Muscle of back (tissue), 11 donors: Measurements from ENCODE around the gene BTN3A1. TPM values are rescaled to one million over a fixed set of nuclear protein-coding genes. Genes with fewer than 3 reads are reported as not detected.
"Not testable (repeated sequence)": the region's sequence is repeated elsewhere in the genome, so short reads cannot be mapped to it uniquely, and the experiment has no call there.

Experiments
- DNase-seq, 3 donors: peaks; one replicate each; pipeline versions ENCODE4 v3.0.0 to v3.0.0-alpha.2; 2013
- polyA plus RNA-seq, 10 donors: library from polyadenylated mRNA; unstranded; fragments of 120-200 nt; gene quantifications; one replicate each; pipeline ENCODE4 v1.2.1, GENCODE V29; 2013; ENCODE audit not compliant: insufficient read length in 10 of 10

The BTN3A1 gene
- polyA plus RNA-seq, 10 donors = 18.2 to 37.0 (median 22.1) TPM

DNA sequence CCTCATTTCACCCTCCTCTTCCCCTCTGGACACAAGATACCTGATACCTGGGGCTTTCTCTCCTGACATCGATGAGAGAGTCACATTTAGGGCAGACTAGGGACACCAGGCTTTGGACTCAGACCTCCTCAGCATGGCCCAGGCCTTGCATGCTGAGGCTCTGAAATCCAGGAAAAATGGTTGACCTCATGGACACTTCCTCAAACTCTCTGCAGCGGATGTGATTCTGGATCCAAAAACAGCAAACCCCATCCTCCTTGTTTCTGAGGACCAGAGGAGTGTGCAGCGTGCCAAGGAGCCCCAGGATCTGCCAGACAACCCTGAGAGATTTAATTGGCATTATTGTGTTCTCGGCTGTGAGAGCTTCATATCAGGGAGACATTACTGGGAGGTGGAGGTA, 10.9 kb downstream of the BTN3A1 start:
- no peak for DNase-seq

DNA sequence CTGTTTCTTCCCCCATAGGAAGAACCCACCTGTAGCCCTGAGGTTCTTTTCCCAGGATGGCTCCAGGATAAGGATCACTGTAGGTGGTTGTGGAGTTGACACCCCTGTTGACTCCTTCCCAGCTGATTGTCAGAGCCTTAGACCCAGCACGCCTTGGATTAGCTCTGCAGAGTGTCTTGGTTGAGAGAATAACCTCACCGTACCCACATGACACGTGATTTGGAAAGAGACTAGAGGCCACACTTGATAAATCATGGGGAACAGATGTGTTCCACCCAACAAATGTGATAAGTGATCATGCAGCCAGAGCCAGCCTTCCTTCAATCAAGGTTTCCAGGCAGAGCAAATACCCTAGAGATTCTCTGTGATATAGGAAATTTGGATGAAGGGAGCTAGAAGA, 12.2 kb downstream of the BTN3A1 start:
- DNase-seq = no peak

DNA sequence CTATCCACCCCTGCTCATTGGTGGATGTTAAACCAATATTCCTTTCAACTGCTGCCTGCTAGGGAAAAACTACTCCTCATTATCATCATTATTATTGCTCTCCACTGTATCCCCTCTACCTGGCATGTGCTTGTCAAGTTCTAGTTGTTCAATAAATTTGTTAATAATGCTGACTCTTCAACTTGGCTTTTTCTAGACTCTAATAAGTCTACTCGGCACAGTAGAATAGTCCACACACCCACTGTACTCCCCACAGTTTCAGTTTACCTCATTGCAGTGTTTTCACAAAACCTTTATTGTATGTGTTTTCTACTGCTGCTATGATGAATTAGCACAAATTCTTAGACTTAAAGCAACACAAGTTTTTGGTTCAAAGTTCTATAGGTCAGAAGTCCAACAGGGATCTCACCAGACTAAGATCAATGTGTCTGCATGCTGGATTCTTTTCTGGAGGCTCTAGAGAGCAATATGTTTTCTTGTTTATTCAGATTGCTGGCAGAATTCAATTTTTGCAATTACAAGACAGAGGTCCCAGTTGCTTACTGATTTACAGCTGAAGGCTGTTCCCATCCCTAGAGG, 13.1 kb downstream of the BTN3A1 start:
- DNase-seq = no peak

DNA sequence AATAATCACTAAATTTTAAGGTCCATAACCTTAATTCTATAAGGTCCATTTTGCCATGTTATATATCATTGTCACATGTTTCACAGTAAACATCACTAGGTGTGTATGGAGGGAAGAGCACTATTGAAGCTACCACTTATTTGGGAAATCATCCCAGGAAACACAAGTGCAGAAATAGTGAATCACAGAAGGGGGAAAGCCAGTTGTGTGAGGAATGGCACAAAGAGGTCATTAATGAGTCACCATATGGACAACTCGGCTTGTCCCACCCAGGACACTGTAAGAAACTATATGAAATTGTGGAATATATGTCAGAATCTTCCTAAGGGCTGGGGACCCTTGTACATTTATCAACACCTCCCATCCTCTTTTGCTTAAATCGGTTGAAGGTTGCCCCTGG, 13.7 kb downstream of the BTN3A1 start:
- DNase-seq = no peak

DNA sequence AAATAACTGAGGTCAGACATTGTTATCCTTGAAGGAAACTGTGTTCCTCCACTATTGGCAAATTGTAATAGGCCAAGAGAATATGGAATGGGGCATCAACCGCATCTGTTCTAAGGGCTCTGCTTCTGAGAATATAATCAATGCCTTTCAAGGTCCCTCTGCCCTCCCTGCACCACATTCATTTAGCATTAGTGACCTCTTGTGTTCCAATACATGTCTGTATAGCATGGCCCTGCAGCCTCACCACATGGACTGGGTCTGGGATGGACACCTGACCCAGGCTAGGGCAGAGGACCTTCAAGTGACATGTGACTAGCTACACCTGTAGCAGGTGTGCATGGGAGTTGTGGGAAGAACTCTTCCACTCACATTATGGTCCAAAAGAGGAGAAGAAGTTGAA, 14.2 kb downstream of the BTN3A1 start:
- DNase-seq = no peak

DNA sequence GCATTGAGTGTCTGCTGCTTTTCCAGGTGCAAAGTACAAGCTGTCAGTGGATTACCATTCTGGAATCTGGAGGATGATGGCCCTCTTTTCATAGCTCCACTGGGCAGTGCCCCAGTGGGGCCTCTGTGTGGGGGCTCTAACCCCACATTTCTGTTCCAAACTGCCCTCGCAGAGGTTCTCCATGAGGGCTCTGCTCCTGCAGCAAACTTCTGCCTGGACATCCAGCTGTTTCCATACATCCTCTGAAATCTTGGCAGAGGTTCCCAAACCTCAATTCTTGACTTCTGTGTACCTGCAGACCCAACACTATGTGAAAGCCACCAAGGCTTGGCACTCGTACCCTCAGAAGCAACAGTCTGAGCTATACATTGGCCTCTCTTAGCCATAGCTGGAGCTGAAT, 16.0 kb downstream of the BTN3A1 start:
- DNase-seq = not testable (repeated sequence)

DNA sequence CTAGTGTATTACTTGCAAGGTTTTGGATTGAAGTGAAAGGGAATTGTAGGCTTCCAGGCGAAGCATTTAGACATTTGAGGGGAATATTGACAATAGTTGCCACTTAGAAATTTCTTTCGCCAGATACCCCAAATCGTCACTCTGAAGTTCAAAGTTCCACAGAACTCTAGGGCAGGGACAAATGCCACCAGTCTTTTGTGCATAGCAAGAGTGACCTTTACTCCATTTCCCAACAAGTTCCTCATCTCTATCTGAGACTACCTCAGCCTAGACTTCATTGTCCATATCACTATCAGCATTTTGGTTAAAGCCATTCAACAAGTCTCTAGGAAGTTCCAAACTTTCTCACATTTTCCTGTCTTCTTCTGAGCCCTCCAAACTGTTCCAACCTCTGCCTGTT, 16.7 kb downstream of the BTN3A1 start:
- DNase-seq = not testable (repeated sequence)

DNA sequence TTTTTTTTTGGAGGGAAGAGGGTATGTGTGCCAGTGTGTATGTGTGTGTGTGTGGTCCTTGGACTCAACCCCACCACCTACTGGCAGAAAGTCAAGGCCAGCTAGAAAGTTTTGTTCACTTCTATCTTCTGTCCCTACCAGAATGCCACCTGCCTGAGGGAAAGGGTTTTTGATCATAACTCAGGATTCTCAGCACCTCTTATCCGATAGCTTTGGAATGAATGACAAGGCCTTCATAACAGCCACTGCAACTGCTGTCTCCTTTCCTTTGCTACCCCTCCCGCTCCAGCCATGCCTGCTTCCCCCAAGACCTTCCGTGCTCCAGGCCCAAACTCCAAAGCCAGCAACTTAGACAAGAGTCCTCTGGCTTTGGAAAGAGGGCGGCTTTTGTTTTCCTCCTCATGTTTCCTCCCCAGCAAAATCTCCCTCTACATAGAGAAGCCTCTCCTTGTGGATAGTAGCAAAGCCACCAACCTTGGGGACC, 18.7 kb downstream of the BTN3A1 start:
- DNase-seq = peak in 2 of 3 donors; percentile 34 to 41

DNA sequence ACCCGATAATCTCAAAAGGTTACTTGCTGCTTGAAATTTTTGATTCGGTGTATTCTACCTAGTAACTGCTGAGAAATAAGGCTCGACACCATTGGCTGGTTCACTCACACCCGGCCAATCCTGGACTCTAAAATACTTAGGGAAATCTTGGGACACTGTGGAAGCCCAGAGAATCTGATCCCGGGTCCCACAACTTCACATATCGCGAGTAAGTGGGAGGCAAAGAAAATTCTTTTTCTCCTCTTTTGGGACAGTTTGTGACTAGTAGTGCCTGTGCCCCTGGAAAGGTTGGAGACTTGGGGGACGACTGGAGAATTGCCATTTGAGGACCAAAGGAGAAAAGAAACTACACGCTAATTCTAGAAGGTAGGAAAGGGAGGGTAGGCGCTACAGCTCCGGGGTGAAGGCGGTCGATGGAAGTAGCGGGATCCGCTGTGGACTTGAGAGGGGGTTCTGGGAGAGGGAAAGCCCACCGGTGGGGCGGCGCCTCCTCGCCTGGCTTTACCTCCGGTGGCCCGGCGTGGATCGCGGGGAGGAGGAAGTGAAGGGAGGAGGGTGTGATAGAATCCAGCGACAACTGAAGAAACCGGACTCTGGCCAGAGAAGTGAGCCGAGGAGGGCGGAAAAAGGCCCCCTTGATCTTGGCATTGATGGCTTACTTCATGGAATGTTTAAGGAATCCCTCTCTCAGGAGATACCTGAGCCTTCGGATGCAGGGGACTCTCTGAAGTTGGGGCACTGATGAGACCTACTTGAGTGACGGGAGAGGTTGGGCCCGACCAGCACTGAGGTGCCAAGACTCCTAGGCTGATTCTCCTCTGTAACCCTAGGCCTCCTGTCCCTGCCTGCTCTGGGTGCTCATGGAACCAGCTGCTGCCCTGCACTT, 19.4 kb downstream of the BTN3A1 start:
- peak; percentile 92 to 96 (median 94) for DNase-seq

DNA sequence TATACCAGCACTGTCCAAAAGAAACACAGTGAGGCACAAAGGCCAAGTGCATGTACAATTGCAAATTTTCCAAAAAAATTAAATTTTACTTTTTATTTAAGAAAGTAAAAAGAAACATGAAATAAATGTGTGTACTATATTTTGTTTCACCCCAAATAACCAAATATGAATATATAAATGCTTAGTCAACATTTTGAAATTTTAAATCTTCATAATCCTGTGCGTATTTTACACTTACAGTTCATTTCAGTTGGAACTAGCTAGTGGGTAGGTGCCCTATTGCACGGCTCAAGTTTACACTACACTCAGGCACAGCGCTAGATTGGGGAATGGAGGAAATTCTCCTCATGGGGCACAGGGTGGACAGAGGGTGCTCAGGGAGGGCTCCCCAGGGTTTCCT, 20.3 kb downstream of the BTN3A1 start:
- DNase-seq = no peak

DNA sequence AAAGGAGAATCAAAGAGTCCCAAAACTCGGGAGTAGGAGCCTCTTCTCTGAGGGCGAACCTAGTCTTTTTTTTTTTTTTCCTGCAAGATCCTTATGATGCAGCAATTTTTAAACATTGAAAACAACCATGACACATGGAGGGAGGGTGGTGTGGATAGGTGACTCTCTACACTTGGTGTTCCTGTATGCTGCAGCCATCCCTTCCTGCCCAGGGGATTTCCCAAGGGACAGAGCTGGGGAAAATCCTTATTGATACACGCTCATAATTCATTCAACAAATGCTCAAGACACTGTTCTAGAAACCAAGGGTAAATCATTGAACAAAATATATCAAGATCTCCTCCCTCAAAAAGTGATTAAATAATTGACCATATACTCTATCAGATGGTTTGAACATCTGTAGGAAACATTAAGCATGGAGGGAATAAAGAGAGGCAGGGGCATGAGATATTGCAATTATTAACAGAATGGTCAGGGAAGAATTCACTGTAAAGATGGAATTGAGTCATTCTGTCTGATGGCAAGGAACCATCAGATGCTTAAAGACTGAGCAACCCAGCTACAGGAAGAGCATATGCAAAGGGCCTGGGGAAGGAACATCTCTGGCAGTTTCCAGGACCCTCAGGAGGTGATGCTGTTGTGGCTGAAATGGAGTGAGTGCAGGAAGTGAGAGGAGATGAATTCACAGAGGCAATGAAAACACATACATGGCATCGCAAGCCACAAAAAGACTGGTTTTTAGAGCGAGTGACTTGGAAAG, 24.8 kb downstream of the BTN3A1 start:
- no peak for DNase-seq

DNA sequence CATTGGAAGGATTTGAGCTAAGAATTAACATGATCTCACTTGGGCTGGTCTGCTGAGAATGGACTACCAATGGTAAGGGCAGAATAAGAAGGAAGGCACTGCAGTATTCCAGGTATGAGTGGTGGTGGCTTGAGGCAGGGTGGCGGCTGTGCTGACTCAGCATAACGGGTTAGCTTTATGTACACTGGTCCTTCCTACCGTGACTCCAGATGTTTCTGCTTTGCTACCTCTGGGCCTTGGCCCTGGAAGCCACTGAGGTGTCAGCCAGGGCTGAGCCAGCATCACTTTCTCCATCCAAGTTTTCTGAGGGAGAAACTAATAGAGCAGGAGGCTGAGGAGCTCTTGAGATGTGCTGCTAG, 25.4 kb downstream of the BTN3A1 start:
- DNase-seq = no peak

DNA sequence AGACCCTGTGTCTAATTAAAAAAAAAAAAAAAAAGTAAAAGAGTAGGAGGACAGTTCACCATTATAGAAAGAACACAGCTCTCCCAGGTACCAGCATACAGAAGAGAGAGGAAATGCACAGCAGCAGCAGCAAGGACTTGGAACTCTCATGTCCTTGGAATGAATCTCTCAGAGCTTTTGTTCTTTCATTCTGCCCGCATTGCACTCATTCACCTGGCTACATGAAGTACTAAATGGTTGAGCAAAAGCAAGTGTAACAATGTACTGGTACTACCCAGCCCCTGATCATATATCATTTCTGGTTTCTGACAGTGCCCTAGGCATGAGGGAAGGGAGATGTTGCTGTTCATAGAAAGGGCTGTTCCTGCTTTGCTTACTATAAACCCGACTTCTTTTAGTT, 26.1 kb downstream of the BTN3A1 start:
- no peak for DNase-seq

DNA sequence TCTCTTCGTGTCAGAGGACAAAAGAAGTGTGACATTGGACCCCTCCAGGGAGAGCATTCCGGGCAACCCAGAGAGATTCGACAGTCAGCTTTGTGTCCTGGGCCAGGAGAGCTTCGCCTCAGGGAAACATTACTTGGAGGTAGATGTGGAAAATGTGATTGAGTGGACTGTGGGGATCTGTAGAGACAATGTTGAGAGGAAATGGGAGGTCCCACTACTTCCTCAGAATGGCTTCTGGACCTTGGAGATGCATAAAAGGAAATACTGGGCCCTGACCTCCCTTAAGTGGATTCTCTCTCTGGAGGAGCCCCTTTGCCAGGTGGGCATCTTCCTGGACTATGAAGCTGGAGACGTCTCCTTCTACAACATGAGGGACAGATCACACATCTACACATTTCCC, 28.7 kb downstream of the BTN3A1 start:
- DNase-seq = no peak

DNA sequence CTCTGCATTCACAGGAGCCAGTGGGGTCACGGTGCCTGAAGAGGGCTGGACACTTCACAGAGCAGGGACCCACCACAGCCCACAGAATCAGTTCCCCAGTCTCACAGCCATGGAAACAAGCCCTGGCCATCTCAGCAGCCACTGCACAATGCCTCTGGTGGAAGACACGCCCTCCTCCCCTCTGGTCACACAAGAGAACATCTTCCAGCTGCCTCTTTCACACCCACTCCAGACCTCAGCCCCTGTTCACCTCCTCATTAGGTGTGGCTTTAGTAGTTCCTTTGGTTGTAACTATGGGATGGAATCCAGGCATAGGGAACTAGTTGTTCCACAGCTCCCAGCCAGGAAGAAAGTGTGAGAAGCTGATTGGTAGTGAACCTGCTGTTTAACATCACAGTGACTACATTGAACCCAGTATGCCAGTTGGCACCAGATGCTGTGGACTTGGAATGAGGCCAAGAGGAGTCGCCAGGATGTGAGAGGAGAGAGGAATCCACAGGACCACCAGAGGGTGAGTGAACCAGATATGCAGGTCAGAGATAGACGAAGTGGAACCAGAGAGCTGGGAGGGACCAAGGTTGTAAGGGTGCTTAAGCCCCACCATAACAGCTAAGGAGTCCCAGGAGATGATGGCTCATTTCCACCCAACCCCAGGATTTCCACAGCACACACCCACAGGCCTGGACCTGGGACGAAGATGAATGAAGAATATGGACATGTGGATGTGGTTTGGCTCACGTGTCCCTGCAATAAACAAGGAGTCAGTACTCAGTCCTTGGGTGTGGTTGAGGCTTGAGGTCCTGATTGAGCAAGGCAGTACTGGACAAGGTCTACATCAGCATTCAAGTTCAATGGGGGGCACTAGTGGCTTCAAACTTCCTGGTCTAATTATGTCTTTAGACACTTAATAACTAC, 29.4 kb downstream of the BTN3A1 start:
- no peak for DNase-seq

DNA sequence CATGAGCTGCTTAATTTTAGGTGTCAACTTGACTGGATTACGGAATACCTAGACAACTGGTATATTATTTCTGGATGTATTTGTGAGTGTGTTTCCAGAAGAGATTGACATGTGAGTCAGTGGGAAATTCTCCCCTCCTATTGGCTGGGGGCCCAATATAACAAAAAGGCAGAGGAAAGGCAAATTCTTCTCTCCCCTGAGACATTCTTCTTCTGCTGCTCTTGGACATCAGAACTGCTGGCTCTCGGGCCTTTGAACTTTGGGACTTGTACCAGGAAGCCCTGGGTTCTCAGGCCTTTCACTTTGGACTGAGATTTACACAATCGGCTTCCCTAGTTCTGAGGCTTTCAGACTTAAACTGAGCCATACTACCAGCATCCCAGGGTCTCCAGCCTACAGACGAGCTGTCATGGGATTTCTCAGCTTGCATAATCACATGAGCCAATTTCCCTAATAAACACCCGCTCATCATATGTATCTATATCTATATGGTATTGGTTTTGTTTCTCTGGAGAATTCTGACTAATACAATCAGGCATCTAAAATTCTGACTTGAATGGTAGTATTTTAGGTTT, 30.6 kb downstream of the BTN3A1 start:
- peak in 1 of 3 donors; percentile 33 for DNase-seq

DNA sequence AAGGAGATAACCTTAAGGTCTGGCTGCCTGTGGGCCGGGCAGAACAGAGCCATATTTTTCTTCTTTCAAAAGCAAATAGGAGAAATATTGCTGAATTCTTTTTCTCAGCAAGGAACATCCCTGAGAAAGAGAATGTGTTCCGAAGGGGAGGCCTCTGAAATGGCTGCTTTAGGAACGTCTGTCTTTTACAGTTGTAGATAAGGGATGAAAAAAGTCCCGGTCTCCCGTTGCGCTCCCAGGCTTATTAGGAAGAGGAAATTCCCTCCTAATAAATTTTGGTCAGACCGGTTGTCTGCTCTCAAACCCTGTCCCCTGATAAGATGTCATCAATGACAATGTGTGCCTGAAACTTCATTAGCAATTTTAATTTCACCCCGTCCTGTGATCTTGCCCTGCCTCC, 31.6 kb downstream of the BTN3A1 start:
- not testable (repeated sequence) for DNase-seq

DNA sequence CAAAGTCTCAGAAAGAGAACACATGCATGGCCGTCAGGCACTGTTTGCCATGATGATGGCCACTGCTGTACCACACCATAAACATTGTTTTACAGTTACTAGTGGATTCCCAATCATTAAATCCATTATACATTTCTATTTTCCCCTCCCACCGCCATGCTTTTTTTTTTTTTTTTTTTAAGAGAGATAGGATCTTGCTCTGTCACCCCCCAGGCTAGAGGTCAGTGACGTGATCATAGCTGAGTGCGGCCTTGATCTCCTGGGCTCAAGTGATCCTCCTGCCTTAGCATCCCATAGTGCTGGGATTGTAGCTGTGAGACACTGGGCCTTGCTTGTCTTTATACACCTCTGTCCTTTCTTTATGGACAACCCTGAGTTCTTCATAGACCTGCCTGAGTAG, 33.9 kb downstream of the BTN3A1 start:
- DNase-seq = no peak

DNA sequence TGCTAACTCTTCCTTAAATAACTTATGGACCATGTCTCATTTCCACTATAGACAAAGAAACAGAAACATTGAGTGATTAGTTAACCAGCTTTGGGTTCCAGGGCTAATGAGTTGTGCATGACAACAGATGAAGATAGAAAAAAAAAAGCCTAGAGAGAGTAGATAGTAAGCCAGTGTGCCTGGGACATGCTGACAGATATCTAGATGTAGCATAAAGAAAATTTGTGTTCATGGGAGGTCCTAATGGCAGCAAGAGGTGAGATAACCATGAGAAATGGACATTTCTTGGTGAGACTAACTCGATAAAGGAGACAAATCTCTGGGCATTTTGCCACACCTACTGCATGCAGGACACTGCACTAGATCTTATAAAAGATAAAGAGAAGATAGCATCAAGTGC, 35.5 kb downstream of the BTN3A1 start:
- DNase-seq = no peak

DNA sequence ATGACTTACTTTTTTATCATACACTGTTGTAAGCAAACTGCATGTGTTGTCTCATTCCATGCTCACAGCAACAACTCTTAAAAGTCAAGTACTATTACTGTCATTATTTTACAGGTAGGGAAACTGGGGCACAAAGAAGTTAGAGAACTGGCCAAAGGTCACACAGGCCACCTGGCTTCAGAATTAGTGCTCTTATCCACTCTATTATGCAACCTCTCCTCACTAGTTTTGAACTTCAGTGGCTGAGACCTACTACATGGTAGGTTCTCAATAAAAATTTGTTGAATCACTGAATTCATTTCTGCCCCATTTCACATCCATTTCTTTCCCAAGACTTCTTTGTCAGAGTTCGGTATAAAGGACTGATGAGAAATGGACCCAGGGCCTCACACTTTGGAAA, 35.9 kb downstream of the BTN3A1 start:
- DNase-seq = no peak
